Right cardiac atrium (tissue), 5 donors: ENCODE measurements around the gene GSK3A. TPM values are rescaled to one million over a fixed set of nuclear protein-coding genes. Genes with fewer than 3 reads are reported as not detected.

ENCODE experiments used
- ATAC-seq, 2 donors: fragments of 200-7000 bp; cut with Tn5 transposase; one replicate each; pipeline versions ENCODE4 v1.8.0 to v1.9.1; 2020; ENCODE audit warnings: moderate library complexity in 2 of 2, mild to moderate bottlenecking in 1 of 2
- DNase-seq, 3 donors: peaks; one replicate each; pipeline ENCODE4 v3.0.0-alpha.2; 2020
- H3K27ac ChIP-seq: one replicate; pipeline ENCODE4 v1.5.1; 2013; ENCODE audit warnings: mild to moderate bottlenecking, low read length, control low read depth, moderate library complexity
- H3K27me3 ChIP-seq: one replicate; pipeline ENCODE4 v1.6.1; 2013; ENCODE audit not compliant: control insufficient read depth, insufficient read depth
- H3K4me1 ChIP-seq: one replicate; pipeline ENCODE4 v1.6.1; 2013; ENCODE audit warnings: low read length; ENCODE audit not compliant: control insufficient read depth, insufficient read depth
- H3K4me3 ChIP-seq: one replicate; pipeline ENCODE4 v1.5.1; 2013; ENCODE audit warnings: low read length, control low read depth
- H3K9me3 ChIP-seq: one replicate; pipeline ENCODE4 v1.6.1; 2013; ENCODE audit warnings: low read length; ENCODE audit not compliant: control insufficient read depth
- WGBS: extraction: QIAGEN DNeasy Blood & Tissue Kit; methylation state at CpG from one replicate; pipeline ENCODE4 v1.1.7; 2013; 5-methylcytosine and 5-hydroxymethylcytosine counted together
- intact Hi-C, 4 donors: fragments of 100-400 bp; cut with DNase I; formaldehyde crosslinking; loops; one replicate each; pipeline versions ENCODE4 v1.11.0 to v1.14.0; 2022 to 2023
- long read RNA-seq, 4 donors: library from polyadenylated mRNA; unstranded; transcript quantifications; one replicate each; pipeline ENCODE4 v2.0.0, GENCODE V29; 2020 to 2021
- polyA plus RNA-seq: library from polyadenylated mRNA; stranded (reverse); fragments of 200-250 nt; gene quantifications from one replicate; pipeline ENCODE4 v1.2.3, GENCODE V29; 2013
- total RNA-seq, 4 donors: library from RNA; stranded (reverse); fragmentation: NEBNext Ultra II Directional; extraction: Animal tissue kit (Norgen Biotek cat#: 25700); gene quantifications; one replicate each; pipeline ENCODE4 v1.2.1, GENCODE V29; 2021
- donor health status: healthy with polysubstance abuse.
- donor health status: DM: no; HTN: yes; CAD: no.
- donor health status: DM: no; HTN: no; CAD: no.
- donor health status: DM: no; HTN: yes; CAD: no; lungs with severe emphysema.
- donor health status: DM: yes; HTN: yes; CAD: no.

GSK3A gene
- 10 to 100 TPM; 32.0 to 37.3 (median 34.9) TPM for total RNA-seq
- 46.5 TPM for polyA plus RNA-seq
- long read RNA-seq, donor 1, transcript GSK3A-201 (11 exons, 2,188 nt) = major isoform, 29 of 35 reads
- long read RNA-seq, donor 1, partial matches to known transcripts = 3 of 35 reads
- long read RNA-seq, donor 1, other reads (novel, unspliced or antisense) = 3 of 35 reads
- long read RNA-seq, donor 2, transcript GSK3A-201 (11 exons, 2,188 nt) = major isoform, 16 of 18 reads
- long read RNA-seq, donor 2, partial matches to known transcripts = 1 of 18 reads
- long read RNA-seq, donor 2, other reads (novel, unspliced or antisense) = 1 of 18 reads
- long read RNA-seq, donor 3, partial matches to known transcripts = 1 of 2 reads
- long read RNA-seq, donor 3, other reads (novel, unspliced or antisense) = 0 of 2 reads
- long read RNA-seq, donor 4, transcript GSK3A-201 (11 exons, 2,188 nt) = major isoform, 22 of 22 reads
- long read RNA-seq, donor 4, partial matches to known transcripts = 0 of 22 reads
- long read RNA-seq, donor 4, other reads (novel, unspliced or antisense) = 0 of 22 reads

GRCh38 chr19:42242512-42243409, at the start of gene GSK3A:
TSS of gene GSK3A (minus strand) at chr19:42242602. CDS start at chr19:42242465, 137 bp downstream.
- intact Hi-C loops = no loop called here
- peak within 1 kb of the TSS; percentile 94 for H3K4me3 ChIP-seq
- H3K27me3 ChIP-seq = no peaks in the 10 kb centered on the region
- no peaks in the 10 kb centered on the region for H3K9me3 ChIP-seq
- peak; percentile 98 to 99 (median 99) for DNase-seq
- peak; percentile 89 to 91 for ATAC-seq
- peaks cover 5% of the 10 kb centered on the region for H3K4me1 ChIP-seq
- peak within 1 kb of the TSS; percentile 94 for H3K27ac ChIP-seq
- WGBS = under 1% methylated on average over 76 of the region's 76 CpGs

- Histone ChIP-seq H3K27ac (no peak overlapping the region), H3K9me3 (no peaks in the 10 kb centered on the region), H3K4me3 (no peak overlapping the region), H3K4me1 (no peaks in the 10 kb centered on the region), H3K27me3 (no peaks in the 10 kb centered on the region)
- peak in 2 of 3 donors; percentile 61 to 65 for DNase-seq
- intact Hi-C loops = no loop called here
- 52% methylated on average over 9 of the region's 9 CpGs for WGBS
- ATAC-seq = no peak
Observed at GRCh38 chr19:42291435-42291810, 49.0 kb upstream of the GSK3A start.

- no peaks in the 10 kb centered on the region for H3K27me3 ChIP-seq
- no peak overlapping the region for H3K27ac ChIP-seq
- H3K9me3 ChIP-seq = no peaks in the 10 kb centered on the region
- ATAC-seq (no peak), DNase-seq (peak in 2 of 3 donors; percentile 40 to 74)
- no peak overlapping the region for H3K4me3 ChIP-seq
- H3K4me1 ChIP-seq = peaks cover 5% of the 10 kb centered on the region
- intact Hi-C loops = no loop called here
- 85% methylated on average over 31 of the region's 31 CpGs for WGBS
Observed at GRCh38 chr19:42290523-42291434, 48.4 kb upstream of the GSK3A start.

GRCh38 chr19:42290136-42290522, 47.7 kb upstream of the GSK3A start:
- intact Hi-C loops = no loop called here
- no peaks in the 10 kb centered on the region for H3K9me3 ChIP-seq
- no peak for ATAC-seq
- H3K27me3 ChIP-seq = no peaks in the 10 kb centered on the region
- 77% methylated on average over 13 of the region's 13 CpGs for WGBS
- H3K27ac ChIP-seq = no peak overlapping the region
- peaks cover 9% of the 10 kb centered on the region for H3K4me1 ChIP-seq
- peak in 1 of 3 donors; percentile 49 for DNase-seq
- no peak overlapping the region for H3K4me3 ChIP-seq

- 87% methylated on average over 8 of the region's 8 CpGs for WGBS
- Histone ChIP-seq H3K4me3 (no peak overlapping the region), H3K4me1 (peaks cover 12% of the 10 kb centered on the region), H3K27ac (no peak overlapping the region), H3K9me3 (no peaks in the 10 kb centered on the region), H3K27me3 (no peaks in the 10 kb centered on the region)
- ATAC-seq (no peak), DNase-seq (peak in 2 of 3 donors; percentile 25 to 33)
- intact Hi-C loops = no loop called here
Observed at GRCh38 chr19:42289556-42290041, 47.2 kb upstream of the GSK3A start.

GRCh38 chr19:42288881-42289555, 46.6 kb upstream of the GSK3A start:
- DNase-seq (peak in 2 of 3 donors; percentile 39 to 53), ATAC-seq (no peak)
- Histone ChIP-seq H3K9me3 (no peaks in the 10 kb centered on the region), H3K4me3 (no peak overlapping the region), H3K4me1 (peaks cover 12% of the 10 kb centered on the region), H3K27me3 (no peaks in the 10 kb centered on the region), H3K27ac (no peak overlapping the region)
- intact Hi-C loops = no loop called here
- 89% methylated on average over 22 of the region's 22 CpGs for WGBS

GRCh38 chr19:42288387-42288786, 46.0 kb upstream of the GSK3A start:
- WGBS = 86% methylated on average over 4 of the region's 4 CpGs
- H3K9me3 ChIP-seq = no peaks in the 10 kb centered on the region
- ATAC-seq (no peak), DNase-seq (peak in 2 of 3 donors; percentile 51 to 52)
- intact Hi-C loops = no loop called here
- no peak overlapping the region for H3K27ac ChIP-seq
- no peaks in the 10 kb centered on the region for H3K27me3 ChIP-seq
- no peak overlapping the region for H3K4me3 ChIP-seq
- H3K4me1 ChIP-seq = peaks cover 12% of the 10 kb centered on the region

GRCh38 chr19:42287827-42288107, 45.4 kb upstream of the GSK3A start:
- Histone ChIP-seq H3K4me1 (peaks cover 17% of the 10 kb centered on the region), H3K27ac (no peak overlapping the region), H3K9me3 (no peaks in the 10 kb centered on the region), H3K4me3 (no peak overlapping the region), H3K27me3 (no peaks in the 10 kb centered on the region)
- intact Hi-C loops = no loop called here
- ATAC-seq (no peak), DNase-seq (peak in 2 of 3 donors; percentile 37 to 53)
- WGBS = 92% methylated on average over 10 of the region's 10 CpGs

- Histone ChIP-seq H3K9me3 (no peaks in the 10 kb centered on the region), H3K27ac (no peak overlapping the region), H3K4me1 (peaks cover 19% of the 10 kb centered on the region), H3K27me3 (no peaks in the 10 kb centered on the region), H3K4me3 (no peak overlapping the region)
- intact Hi-C loops = no loop called here
- 89% methylated on average over 30 of the region's 30 CpGs for WGBS
- ATAC-seq = no peak
- DNase-seq = peak in 2 of 3 donors; percentile 59 to 60
Observed at GRCh38 chr19:42287017-42287826, 44.8 kb upstream of the GSK3A start.
